ENCODE measurements around the gene ABCC8. TPM values are rescaled to one million over a fixed set of nuclear protein-coding genes. Genes with fewer than 3 reads are reported as not detected.

ABCC8 gene
- total and polyA plus RNA-seq, 9 of the 15 experiments (the other 6 are each of a cell fraction or from before 2014, with no cell fraction given), result not detected

DNA sequence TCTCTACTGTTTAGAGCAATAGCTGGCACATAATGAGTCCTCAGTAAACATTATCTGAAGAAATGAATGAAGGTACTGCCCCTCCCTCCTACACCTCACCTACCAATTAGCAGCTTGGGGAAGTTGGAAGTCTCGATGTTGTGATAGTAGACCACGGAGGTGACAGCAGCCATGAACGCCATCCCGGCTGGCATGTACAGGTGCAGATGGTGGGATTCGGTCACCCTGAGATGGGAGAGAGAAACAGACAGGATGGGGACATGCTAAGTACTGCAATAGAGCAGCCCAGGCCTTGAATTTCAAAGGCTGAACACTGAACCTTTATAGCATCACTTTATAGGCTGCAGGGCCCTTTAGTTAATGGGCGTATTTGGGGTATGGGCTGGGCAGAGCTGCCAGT is 6.6 kb downstream of the ABCC8 start:
- DNase-seq (ENCODE audit: extremely low read depth in 1 of 4, low spot score in 3 of 4), result no peak
- no peaks in the 10 kb centered on the region for H3K9me1 ChIP-seq (ENCODE audit: control insufficient read depth, insufficient read depth, low read length)
- H3K9ac ChIP-seq (ENCODE audit: insufficient read depth in 1 of 2, low read depth in 2 of 2, low read length in 2 of 2), result no peak overlapping the region
- ChIA-PET CTCF (ENCODE audit: low intra/inter-chr PET ratio) (no interaction called here), POLR2A (interaction anchor here (0.6 kb wide), 1 partner anchor 9 kb away, joined by 4 read pairs; no protein-coding TSS in a partner anchor)
- intact Hi-C loops (cut with micrococcal nuclease), result no loop called here
- H4K20me1 ChIP-seq (replicated peaks; ENCODE audit: control insufficient read depth, insufficient read depth, low read length), result no peaks in the 10 kb centered on the region
- H2AFZ ChIP-seq (ENCODE audit: low read depth, low read length), result no peak overlapping the region
- no peak overlapping the region for H3K27ac ChIP-seq (ENCODE audit: extremely low read depth, low read depth, low read length)
- in situ Hi-C loops (cut with MboI), result no loop called here
- no peak overlapping the region for H3K4me3 ChIP-seq
- no peaks in the 10 kb centered on the region for H3K79me2 ChIP-seq (ENCODE audit: control insufficient read depth, insufficient read depth, low read length)
- no peaks in the 10 kb centered on the region for H3K36me3 ChIP-seq (ENCODE audit: control insufficient read depth, insufficient read depth, low read length)
- BruUV-seq (replicated peaks), result no TSS peak
- no peak for FAIRE-seq
- 1% methylated on average over 6 of the region's 6 CpGs for WGBS (ENCODE audit: insufficient coverage, low coverage, missing lambda C conversion rate)
- no peak overlapping the region for H3K4me2 ChIP-seq (ENCODE audit: insufficient read depth, low read length)
- ATAC-seq, result no peak
- H3K27me3 ChIP-seq (ENCODE audit: control insufficient read depth in 2 of 2, insufficient read depth in 2 of 2, low read length in 2 of 2), result peaks cover 4 to 19% of the 10 kb centered on the region in 2 experiments; a peak in 3 of 5 replicates
- no peaks in the 10 kb centered on the region for H3K4me1 ChIP-seq (replicated peaks in 1 of 2; ENCODE audit: control insufficient read depth in 2 of 2, insufficient read depth in 2 of 2, low read length in 2 of 2)
- no peaks in the 10 kb centered on the region for H3K9me3 ChIP-seq (replicated peaks; ENCODE audit: control insufficient read depth, insufficient read depth, low read depth, low read length)
- TF ChIP-seq SRSF7 (optimal IDR thresholded peaks at IDR 0.05; ENCODE audit: low read depth, low read length) (no peak), ZBTB7A (IDR thresholded peaks at IDR 0.05; ENCODE audit: borderline replicate concordance, control insufficient read depth, low read depth, low read length) (no peak), SNRNP70 (optimal IDR thresholded peaks at IDR 0.05; ENCODE audit: low read depth, low read length) (no peak), STAT5B (CRISPR knock-in tag; IDR thresholded peaks at IDR 0.05) (no peak), ZNF324 (CRISPR knock-in tag; IDR thresholded peaks at IDR 0.05) (no peak), TEAD4 (IDR thresholded peaks at IDR 0.05; ENCODE audit: low read length) (no peak), TEAD4 (CRISPR knock-in tag; IDR thresholded peaks at IDR 0.05; ENCODE audit: borderline replicate concordance) (no peak), U2AF1 (optimal IDR thresholded peaks at IDR 0.05; ENCODE audit: low read depth, low read length) (no peak), NR2C2 (CRISPR knock-in tag; IDR thresholded peaks at IDR 0.05) (no peak), NR2C2 (tag; IDR thresholded peaks at IDR 0.05) (no peak), YY1 (IDR thresholded peaks at IDR 0.05; ENCODE audit: borderline replicate concordance in 1 of 3, control insufficient read depth in 1 of 3, extremely low read depth in 1 of 3, insufficient read depth in 3 of 3, insufficient read length in 1 of 3, insufficient replicate concordance in 2 of 3, low read depth in 1 of 3, low read length in 2 of 3) (no peak), THRAP3 (IDR thresholded peaks at IDR 0.05; ENCODE audit: borderline replicate concordance) (no peak)
- TF ChIP-seq, protein P1, sequence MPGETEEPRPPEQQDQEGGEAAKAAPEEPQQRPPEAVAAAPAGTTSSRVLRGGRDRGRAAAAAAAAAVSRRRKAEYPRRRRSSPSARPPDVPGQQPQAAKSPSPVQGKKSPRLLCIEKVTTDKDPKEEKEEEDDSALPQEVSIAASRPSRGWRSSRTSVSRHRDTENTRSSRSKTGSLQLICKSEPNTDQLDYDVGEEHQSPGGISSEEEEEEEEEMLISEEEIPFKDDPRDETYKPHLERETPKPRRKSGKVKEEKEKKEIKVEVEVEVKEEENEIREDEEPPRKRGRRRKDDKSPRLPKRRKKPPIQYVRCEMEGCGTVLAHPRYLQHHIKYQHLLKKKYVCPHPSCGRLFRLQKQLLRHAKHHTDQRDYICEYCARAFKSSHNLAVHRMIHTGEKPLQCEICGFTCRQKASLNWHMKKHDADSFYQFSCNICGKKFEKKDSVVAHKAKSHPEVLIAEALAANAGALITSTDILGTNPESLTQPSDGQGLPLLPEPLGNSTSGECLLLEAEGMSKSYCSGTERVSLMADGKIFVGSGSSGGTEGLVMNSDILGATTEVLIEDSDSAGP (CRISPR knock-in tag; IDR thresholded peaks at IDR 0.05), result no peak
- TF ChIP-seq, protein P2, sequence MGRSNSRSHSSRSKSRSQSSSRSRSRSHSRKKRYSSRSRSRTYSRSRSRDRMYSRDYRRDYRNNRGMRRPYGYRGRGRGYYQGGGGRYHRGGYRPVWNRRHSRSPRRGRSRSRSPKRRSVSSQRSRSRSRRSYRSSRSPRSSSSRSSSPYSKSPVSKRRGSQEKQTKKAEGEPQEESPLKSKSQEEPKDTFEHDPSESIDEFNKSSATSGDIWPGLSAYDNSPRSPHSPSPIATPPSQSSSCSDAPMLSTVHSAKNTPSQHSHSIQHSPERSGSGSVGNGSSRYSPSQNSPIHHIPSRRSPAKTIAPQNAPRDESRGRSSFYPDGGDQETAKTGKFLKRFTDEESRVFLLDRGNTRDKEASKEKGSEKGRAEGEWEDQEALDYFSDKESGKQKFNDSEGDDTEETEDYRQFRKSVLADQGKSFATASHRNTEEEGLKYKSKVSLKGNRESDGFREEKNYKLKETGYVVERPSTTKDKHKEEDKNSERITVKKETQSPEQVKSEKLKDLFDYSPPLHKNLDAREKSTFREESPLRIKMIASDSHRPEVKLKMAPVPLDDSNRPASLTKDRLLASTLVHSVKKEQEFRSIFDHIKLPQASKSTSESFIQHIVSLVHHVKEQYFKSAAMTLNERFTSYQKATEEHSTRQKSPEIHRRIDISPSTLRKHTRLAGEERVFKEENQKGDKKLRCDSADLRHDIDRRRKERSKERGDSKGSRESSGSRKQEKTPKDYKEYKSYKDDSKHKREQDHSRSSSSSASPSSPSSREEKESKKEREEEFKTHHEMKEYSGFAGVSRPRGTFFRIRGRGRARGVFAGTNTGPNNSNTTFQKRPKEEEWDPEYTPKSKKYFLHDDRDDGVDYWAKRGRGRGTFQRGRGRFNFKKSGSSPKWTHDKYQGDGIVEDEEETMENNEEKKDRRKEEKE (IDR thresholded peaks at IDR 0.05; ENCODE audit: borderline replicate concordance in 1 of 2, control insufficient read depth in 1 of 2, low read depth in 2 of 2, low read length in 1 of 2), result no peak
- TF ChIP-seq, protein P3, sequence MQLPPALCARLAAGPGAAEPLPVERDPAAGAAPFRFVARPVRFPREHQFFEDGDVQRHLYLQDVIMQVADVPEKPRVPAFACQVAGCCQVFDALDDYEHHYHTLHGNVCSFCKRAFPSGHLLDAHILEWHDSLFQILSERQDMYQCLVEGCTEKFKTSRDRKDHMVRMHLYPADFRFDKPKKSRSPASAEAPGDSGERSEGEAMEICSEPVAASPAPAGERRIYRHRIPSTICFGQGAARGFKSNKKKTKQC (CRISPR knock-in tag; IDR thresholded peaks at IDR 0.05), result no peak
- TF ChIP-seq, protein P4, sequence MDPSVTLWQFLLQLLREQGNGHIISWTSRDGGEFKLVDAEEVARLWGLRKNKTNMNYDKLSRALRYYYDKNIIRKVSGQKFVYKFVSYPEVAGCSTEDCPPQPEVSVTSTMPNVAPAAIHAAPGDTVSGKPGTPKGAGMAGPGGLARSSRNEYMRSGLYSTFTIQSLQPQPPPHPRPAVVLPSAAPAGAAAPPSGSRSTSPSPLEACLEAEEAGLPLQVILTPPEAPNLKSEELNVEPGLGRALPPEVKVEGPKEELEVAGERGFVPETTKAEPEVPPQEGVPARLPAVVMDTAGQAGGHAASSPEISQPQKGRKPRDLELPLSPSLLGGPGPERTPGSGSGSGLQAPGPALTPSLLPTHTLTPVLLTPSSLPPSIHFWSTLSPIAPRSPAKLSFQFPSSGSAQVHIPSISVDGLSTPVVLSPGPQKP (CRISPR knock-in tag; IDR thresholded peaks at IDR 0.05), result no peak
